Bronchial epithelial cell (primary cell): ENCODE results near the gene MPP2. TPM values are rescaled to one million over a fixed set of nuclear protein-coding genes. Genes with fewer than 3 reads are reported as not detected.

Source experiments
- DNase-seq: peaks from one replicate; pipeline ENCODE4 v3.0.0-alpha.2; 2010; ENCODE audit warnings: low read depth
- FAIRE-seq: peaks from 2 replicates; lab custom pipeline; 2011; peaks lifted over from hg19 to GRCh38; lab: Jason Lieb, UNC
- H3K27me3 ChIP-seq: 2 replicates; pipeline ENCODE4 v1.5.1; 2011; ENCODE audit warnings: low read length; ENCODE audit not compliant: control insufficient read depth, insufficient read depth
- H3K36me3 ChIP-seq: 2 replicates; pipeline ENCODE4 v1.5.1; 2011; ENCODE audit warnings: low read length; ENCODE audit not compliant: control insufficient read depth, insufficient read depth
- H3K4me3 ChIP-seq: 2 replicates; pipeline ENCODE4 v1.5.1; 2011; ENCODE audit warnings: mild to moderate bottlenecking, low read depth, low read length, control low read depth
- CTCF ChIP-seq: IDR thresholded peaks from 2 replicates; pipeline ENCODE4 v1.5.1; 2011; ENCODE audit warnings: mild to moderate bottlenecking, moderate library complexity, low read length, control low read depth, inconsistent platforms; ENCODE audit not compliant: insufficient read depth, severe bottlenecking
- total RNA-seq: library from RNA; depleted of rRNA; stranded (reverse); fragments of >200 nt; gene quantifications from 2 replicates; pipeline ENCODE4 v1.2.1, GENCODE V29; 2014

Gene MPP2
- total RNA-seq, 1 donor from 2014 or later, result 0.26 TPM

GRCh38 chr17:43917348-43918025 lies 10.2 kb upstream of the MPP2 start:
- FAIRE-seq (peak; percentile 28), DNase-seq (peak; percentile 22)
- Histone ChIP-seq H3K27me3 (peaks cover 1% of the 10 kb centered on the region), H3K36me3 (no peaks in the 10 kb centered on the region), H3K4me3 (no peak overlapping the region)
- TF ChIP-seq CTCF, result peak; percentile 74

GRCh38 chr17:43917016-43917347 lies 9.6 kb upstream of the MPP2 start:
- Histone ChIP-seq H3K27me3 (peaks cover 2% of the 10 kb centered on the region), H3K36me3 (no peaks in the 10 kb centered on the region), H3K4me3 (no peak overlapping the region)
- peak; percentile 28 for FAIRE-seq
- no peak for DNase-seq
- no peak for TF ChIP-seq CTCF

- Histone ChIP-seq H3K27me3 (peaks cover 2% of the 10 kb centered on the region), H3K36me3 (no peaks in the 10 kb centered on the region), H3K4me3 (no peak overlapping the region)
- DNase-seq, result no peak
- TF ChIP-seq CTCF, result no peak
- FAIRE-seq, result no peak
Observed at GRCh38 chr17:43916385-43916784, 9.0 kb upstream of the MPP2 start.

- peaks cover 2% of the 10 kb centered on the region for H3K27me3 ChIP-seq
- H3K36me3 ChIP-seq, result no peaks in the 10 kb centered on the region
- peak; percentile 64 for FAIRE-seq
- DNase-seq, result no peak
- no peak overlapping the region for H3K4me3 ChIP-seq
- no peak for TF ChIP-seq CTCF
Observed at GRCh38 chr17:43915559-43915958, 8.2 kb upstream of the MPP2 start.

GRCh38 chr17:43914451-43914850 lies 7.1 kb upstream of the MPP2 start:
- H3K4me3 ChIP-seq, result no peak overlapping the region
- FAIRE-seq (no peak), DNase-seq (no peak)
- no peak for TF ChIP-seq CTCF
- peaks cover 2% of the 10 kb centered on the region for H3K27me3 ChIP-seq
- H3K36me3 ChIP-seq, result no peaks in the 10 kb centered on the region

GRCh38 chr17:43913584-43913983 lies 6.2 kb upstream of the MPP2 start:
- DNase-seq (no peak), FAIRE-seq (no peak)
- no peak for TF ChIP-seq CTCF
- peaks cover 3% of the 10 kb centered on the region for H3K27me3 ChIP-seq
- H3K36me3 ChIP-seq, result no peaks in the 10 kb centered on the region
- H3K4me3 ChIP-seq, result no peak overlapping the region
